Gastroesophageal sphincter (tissue), 3 donors: ENCODE results near the gene ESYT3.

ENCODE experiments used
- EP300 ChIP-seq: sonication (generic); formaldehyde crosslinking; IDR thresholded peaks from one replicate; pipeline ENCODE4 v1.6.1; 2017; ENCODE audit warnings: antibody characterized with exemption, mild to moderate bottlenecking
- POLR2A ChIP-seq, 2 donors: fragments of 450-650 bp; IDR thresholded peaks; one replicate each; pipeline ENCODE4 v1.6.1; 2017; ENCODE audit warnings: antibody characterized with exemption in 2 of 2, mild to moderate bottlenecking in 2 of 2, moderate library complexity in 1 of 2
- TF ChIP-seq, protein P1 (sequence below), 4 experiments: fragments of 200-600 bp in 2 of 4; fragments of 450-650 bp in 2 of 4; sonication (generic) in 1 of 4; IDR thresholded peaks; one replicate each; pipeline ENCODE4 v1.5.1; 2017 to 2019; ENCODE audit warnings: antibody characterized with exemption in 4 of 4, mild to moderate bottlenecking in 2 of 4, moderate library complexity in 2 of 4

- TF ChIP-seq, protein P1, sequence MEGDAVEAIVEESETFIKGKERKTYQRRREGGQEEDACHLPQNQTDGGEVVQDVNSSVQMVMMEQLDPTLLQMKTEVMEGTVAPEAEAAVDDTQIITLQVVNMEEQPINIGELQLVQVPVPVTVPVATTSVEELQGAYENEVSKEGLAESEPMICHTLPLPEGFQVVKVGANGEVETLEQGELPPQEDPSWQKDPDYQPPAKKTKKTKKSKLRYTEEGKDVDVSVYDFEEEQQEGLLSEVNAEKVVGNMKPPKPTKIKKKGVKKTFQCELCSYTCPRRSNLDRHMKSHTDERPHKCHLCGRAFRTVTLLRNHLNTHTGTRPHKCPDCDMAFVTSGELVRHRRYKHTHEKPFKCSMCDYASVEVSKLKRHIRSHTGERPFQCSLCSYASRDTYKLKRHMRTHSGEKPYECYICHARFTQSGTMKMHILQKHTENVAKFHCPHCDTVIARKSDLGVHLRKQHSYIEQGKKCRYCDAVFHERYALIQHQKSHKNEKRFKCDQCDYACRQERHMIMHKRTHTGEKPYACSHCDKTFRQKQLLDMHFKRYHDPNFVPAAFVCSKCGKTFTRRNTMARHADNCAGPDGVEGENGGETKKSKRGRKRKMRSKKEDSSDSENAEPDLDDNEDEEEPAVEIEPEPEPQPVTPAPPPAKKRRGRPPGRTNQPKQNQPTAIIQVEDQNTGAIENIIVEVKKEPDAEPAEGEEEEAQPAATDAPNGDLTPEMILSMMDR (IDR thresholded peaks at IDR 0.05): no peak
- TF ChIP-seq POLR2A (IDR thresholded peaks at IDR 0.05): no peak
- TF ChIP-seq EP300: no peak
Observed at GRCh38 chr3:138405001-138405400, 29.4 kb upstream of the ESYT3 start.
